ENCODE measurements around the gene HS3ST5.

The HS3ST5 gene

GRCh38 chr6:114125576-114125975 is 217.2 kb downstream of the HS3ST5 start:
- H3K9me3 ChIP-seq = no peaks in the 10 kb centered on the region
- no peak overlapping the region for H3K27ac ChIP-seq
- H3K4me1 ChIP-seq (ENCODE audit: control insufficient read depth in 1 of 2, insufficient read depth in 1 of 2, low read depth in 1 of 2, low read length in 1 of 2) = no peaks in the 10 kb centered on the region
- H3K36me3 ChIP-seq = no peaks in the 10 kb centered on the region
- no peaks in the 10 kb centered on the region for H3K27me3 ChIP-seq
- no peak overlapping the region for H3K4me3 ChIP-seq (ENCODE audit: low read depth in 1 of 2, low read length in 1 of 2)
- TF ChIP-seq CTCF (IDR thresholded peaks at IDR 0.05) = no peak

- H3K27me3 ChIP-seq = no peaks in the 10 kb centered on the region
- no peak for TF ChIP-seq CTCF (IDR thresholded peaks at IDR 0.05)
- no peaks in the 10 kb centered on the region for H3K9me3 ChIP-seq
- no peak overlapping the region for H3K4me3 ChIP-seq (ENCODE audit: low read depth in 1 of 2, low read length in 1 of 2)
- no peaks in the 10 kb centered on the region for H3K36me3 ChIP-seq
- H3K27ac ChIP-seq = no peak overlapping the region
- no peaks in the 10 kb centered on the region for H3K4me1 ChIP-seq (ENCODE audit: control insufficient read depth in 1 of 2, insufficient read depth in 1 of 2, low read depth in 1 of 2, low read length in 1 of 2)
Observed at GRCh38 chr6:114121913-114122662, 220.7 kb downstream of the HS3ST5 start.

DNA sequence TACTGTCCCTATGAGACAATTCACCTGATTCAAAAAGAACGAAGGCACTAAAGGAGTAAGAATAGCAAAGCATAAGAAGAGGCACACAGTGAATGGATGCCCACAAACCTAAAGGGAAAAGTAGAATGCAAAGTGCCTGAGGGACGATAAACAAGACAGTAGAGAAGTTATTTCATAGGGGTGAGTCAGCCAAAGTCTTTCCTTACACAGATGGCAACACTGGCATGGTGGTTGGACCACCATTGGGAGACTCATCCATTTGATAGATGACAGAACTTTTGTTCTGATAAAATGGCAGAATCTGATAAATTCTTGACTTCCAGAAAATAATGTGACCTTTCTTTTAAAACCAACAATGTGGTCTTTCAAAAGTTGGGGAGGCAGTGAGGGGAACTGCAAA is 223.8 kb downstream of the HS3ST5 start:
- H3K36me3 ChIP-seq = no peaks in the 10 kb centered on the region
- H3K9me3 ChIP-seq = no peaks in the 10 kb centered on the region
- H3K4me1 ChIP-seq (ENCODE audit: control insufficient read depth in 1 of 2, insufficient read depth in 1 of 2, low read depth in 1 of 2, low read length in 1 of 2) = no peaks in the 10 kb centered on the region
- no peak overlapping the region for H3K4me3 ChIP-seq (ENCODE audit: low read depth in 1 of 2, low read length in 1 of 2)
- no peak for TF ChIP-seq CTCF (IDR thresholded peaks at IDR 0.05)
- H3K27me3 ChIP-seq = no peaks in the 10 kb centered on the region
- H3K27ac ChIP-seq = no peak overlapping the region

DNA sequence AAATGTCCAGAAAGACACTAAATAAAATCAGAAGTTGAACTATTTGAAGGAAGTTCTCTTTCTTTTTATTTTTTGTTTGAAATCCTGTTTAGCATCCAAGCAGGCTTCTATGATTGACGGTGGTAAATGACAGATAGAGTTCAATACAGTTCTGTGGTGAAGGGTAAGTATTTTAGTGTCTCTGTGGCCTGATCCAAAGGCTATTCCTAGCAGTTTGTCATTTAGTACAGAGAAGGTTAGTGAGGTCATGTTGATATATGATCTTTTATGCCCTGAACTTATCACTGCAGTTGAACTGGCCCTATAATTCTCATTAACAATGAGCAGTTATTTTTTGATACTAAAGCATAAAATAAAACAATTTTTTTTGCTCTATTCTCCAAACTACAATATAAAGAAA is 227.2 kb downstream of the HS3ST5 start:
- TF ChIP-seq CTCF (IDR thresholded peaks at IDR 0.05) = no peak
- no peaks in the 10 kb centered on the region for H3K36me3 ChIP-seq
- H3K27ac ChIP-seq = no peak overlapping the region
- no peaks in the 10 kb centered on the region for H3K27me3 ChIP-seq
- no peak overlapping the region for H3K4me3 ChIP-seq (ENCODE audit: low read depth in 1 of 2, low read length in 1 of 2)
- no peaks in the 10 kb centered on the region for H3K4me1 ChIP-seq (ENCODE audit: control insufficient read depth in 1 of 2, insufficient read depth in 1 of 2, low read depth in 1 of 2, low read length in 1 of 2)
- no peaks in the 10 kb centered on the region for H3K9me3 ChIP-seq

GRCh38 chr6:114108119-114109002 is 234.5 kb downstream of the HS3ST5 start:
- no peak for TF ChIP-seq CTCF (IDR thresholded peaks at IDR 0.05)
- Histone ChIP-seq H3K27ac (no peak overlapping the region), H3K27me3 (peaks cover 5% of the 10 kb centered on the region)

More at GRCh38 chr6:114108119-114109002, 234.5 kb downstream of the HS3ST5 start:
- Histone ChIP-seq H3K36me3 (no peaks in the 10 kb centered on the region), H3K9me3 (no peaks in the 10 kb centered on the region), H3K4me1 (ENCODE audit: control insufficient read depth in 1 of 2, insufficient read depth in 1 of 2, low read depth in 1 of 2, low read length in 1 of 2) (no peaks in the 10 kb centered on the region), H3K4me3 (ENCODE audit: low read depth in 1 of 2, low read length in 1 of 2) (no peak overlapping the region)
